NCI-H748 (cell line): ENCODE measurements around the gene IMMP2L.
A peak's percentile ranks its signal among the peaks of the same experiment; 100 is the strongest.
"Not testable (repeated sequence)": the region's sequence is repeated elsewhere in the genome, so short reads cannot be mapped to it uniquely, and the experiment has no call there.

ENCODE experiments used
- DNase-seq: peaks from one replicate; lab custom pipeline; 2025; ENCODE audit not compliant: unreplicated experiment; lab: John Stamatoyannopoulos, UW

Gene IMMP2L

DNA sequence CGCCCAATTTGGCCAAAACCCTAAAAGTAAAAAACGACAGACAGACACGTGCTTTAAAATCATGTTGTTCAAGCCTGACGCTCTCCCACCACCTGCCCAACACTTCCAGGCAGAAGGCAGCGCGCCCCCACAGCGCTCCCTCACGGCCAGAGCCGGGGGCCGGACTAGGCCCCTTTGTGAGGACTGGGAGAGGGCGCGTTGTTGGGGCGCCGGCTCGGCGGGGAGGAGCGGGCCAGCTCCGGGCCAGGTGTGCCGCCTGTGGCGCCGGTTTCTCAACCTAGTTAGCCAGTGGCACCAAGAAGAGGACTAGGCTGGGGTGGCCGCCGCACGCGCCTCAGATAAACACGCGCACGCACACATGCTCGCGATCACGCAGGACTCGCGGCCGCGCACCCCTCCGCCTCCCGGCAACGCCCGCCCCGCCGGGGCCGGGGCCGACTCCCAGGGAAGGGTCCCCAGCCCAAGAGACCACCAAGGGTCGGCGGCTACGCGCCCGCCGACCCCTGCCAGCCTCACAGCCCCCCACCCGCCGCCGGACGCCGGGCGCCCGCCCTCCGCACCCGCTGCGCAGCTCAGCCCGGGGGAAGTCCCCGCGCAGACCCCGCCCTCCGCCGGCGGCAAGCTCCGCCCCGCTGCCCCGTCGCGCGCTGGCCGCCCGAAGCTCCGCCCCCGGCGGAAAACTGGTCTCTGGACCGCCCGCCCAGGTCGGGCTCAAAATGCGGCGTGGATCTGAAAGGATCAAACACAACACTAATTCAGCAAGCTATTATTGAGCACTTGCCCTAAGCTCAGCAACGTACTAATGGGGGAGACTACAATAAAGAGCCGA, at the start of gene IMMP2L:
TSS of gene IMMP2L (minus strand) at position 589 of the 829 bp plus-strand sequence.
- peak; percentile 85 for DNase-seq

- DNase-seq: not testable (repeated sequence)
These were observed 47.4 kb upstream of the IMMP2L start for GRCh38 chr7:111609483-111610254.

DNA sequence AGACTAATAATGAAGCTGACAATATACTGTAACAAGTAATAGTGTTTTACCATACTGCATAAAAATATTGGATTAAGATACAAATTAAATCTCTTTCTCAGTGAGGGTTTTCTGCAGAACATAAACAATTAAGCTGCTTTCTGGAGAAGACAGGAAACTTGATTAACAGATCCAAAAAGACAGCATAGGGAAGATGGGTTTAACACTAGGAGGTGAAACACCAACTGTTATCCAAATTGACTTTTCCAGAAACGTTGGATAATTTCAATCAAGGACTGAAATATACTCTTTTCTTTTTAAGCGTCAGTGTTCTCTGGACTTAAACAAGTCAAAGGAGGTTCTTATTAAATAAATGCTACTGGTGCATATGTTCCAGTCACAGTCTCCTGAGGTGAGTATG, 45.3 kb upstream of the IMMP2L start:
- no peak for DNase-seq

GRCh38 chr7:111605246-111605645, 43.0 kb upstream of the IMMP2L start:
- peak; percentile 57 for DNase-seq

GRCh38 chr7:111600091-111600490, 37.8 kb upstream of the IMMP2L start:
- DNase-seq: no peak

DNA sequence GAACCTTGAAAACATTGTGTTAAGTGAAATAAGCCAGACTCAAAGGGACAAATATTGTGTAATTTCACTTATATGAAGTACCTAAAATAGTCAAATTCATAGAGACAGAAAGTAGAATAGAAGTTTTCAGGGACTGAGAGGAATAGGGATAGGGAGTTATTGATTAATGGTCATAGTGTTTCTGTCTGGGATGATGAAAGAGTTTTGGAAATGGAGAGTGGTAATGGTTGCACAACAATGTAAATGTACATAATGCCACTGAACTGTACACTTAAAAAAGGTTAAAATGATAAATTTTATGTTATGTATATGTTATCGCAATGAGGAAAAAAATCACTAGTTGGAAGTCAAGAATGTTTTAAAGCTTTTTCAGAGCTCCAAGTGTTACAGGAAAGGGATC, 33.5 kb upstream of the IMMP2L start:
- no peak for DNase-seq

GRCh38 chr7:111594602-111595001, 32.3 kb upstream of the IMMP2L start:
- DNase-seq: no peak

DNA sequence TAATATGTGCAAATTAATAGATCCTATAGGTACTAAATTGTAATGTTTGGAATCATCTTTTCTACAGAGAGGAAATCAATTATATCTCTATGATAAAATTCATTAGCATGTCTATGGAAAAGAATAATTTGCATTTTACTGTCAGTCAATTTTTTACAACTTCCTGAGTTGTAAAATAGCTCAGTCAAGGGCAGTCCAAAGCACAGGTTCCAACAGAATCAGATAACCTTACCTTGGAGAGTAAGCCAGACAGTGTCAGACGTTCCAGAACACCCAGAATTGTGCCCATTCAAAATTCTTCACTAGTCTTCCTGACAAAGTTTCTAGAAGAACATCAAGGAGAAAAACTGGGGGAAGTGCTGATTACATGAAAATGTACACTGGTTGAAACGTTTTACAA, 31.1 kb upstream of the IMMP2L start:
- no peak for DNase-seq

DNA sequence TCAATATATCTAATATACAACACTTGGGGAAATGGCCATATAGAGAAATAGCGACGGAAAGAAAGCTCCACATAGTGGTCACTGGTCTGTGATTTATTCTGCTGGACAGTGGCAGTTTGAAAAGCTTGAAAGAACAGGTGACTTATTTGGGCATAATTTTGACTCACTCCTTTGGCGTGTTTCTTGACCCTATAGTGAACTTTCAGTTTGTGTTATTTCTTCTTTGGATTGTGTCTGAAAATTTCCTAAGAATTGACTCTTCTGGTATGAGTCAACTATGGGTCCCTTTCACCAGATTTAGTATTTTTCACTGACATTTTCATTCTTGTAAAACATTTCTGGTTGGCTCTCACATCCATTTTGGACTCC, 25.8 kb upstream of the IMMP2L start:
- no peak for DNase-seq

- DNase-seq: no peak
These were observed 25.2 kb upstream of the IMMP2L start for GRCh38 chr7:111587410-111588064.

- no peak for DNase-seq
These were observed 24.6 kb upstream of the IMMP2L start for GRCh38 chr7:111586711-111587409.

GRCh38 chr7:111581784-111582488, 19.6 kb upstream of the IMMP2L start:
- not testable (repeated sequence) for DNase-seq

DNA sequence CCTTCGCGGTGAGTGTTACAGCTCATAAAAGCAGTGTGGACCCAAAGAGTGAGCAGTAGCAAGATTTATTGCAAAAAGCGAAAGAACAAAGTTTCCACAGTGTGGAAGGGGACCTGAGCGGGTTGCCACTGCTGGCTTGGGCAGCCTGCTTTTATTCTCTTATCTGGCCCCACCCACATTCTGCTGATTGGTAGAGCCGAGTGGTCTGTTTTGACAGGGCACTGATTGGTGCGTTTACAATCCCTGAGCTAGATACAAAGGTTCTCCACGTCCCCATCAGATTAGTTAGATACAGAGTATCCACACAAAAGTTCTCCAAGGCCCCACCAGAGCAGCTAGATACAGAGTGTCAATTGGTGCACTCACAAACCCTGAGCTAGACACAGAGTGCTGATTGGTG, 18.9 kb upstream of the IMMP2L start:
- DNase-seq: not testable (repeated sequence)

GRCh38 chr7:111578754-111579153, 16.5 kb upstream of the IMMP2L start:
- DNase-seq: no peak

DNA sequence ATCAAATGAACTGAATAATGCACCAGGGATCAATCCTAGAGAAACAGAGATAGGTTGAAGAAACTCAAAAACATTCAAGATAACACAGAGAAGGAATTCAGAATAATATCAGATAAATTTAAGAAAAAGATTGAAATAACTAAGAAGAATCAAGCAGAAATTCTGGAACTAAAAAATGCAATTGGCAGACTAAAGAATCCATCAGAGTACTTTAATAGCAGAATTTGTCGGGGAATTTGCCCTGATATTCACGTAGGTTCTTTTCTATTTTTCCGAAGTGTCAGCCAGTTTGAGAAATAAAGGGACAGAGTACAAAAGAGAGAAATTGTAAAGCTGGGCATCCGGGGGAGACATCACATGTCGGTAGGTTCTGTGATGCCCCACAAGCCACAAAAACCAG, 9.4 kb upstream of the IMMP2L start:
- no peak for DNase-seq

- DNase-seq: no peak
These were observed 6.7 kb upstream of the IMMP2L start for GRCh38 chr7:111568870-111569462.

GRCh38 chr7:111568419-111568818, 6.1 kb upstream of the IMMP2L start:
- no peak for DNase-seq

GRCh38 chr7:111564078-111564477, 1.8 kb upstream of the IMMP2L start:
- DNase-seq: no peak

GRCh38 chr7:111561654-111561903, 713 bp downstream of the IMMP2L start:
- DNase-seq: no peak
